Osteocyte (in vitro differentiated cells): ENCODE results near the gene MYH14. TPM values are rescaled to one million over a fixed set of nuclear protein-coding genes. Genes with fewer than 3 reads are reported as not detected.
"Not testable (repeated sequence)": the region's sequence is repeated elsewhere in the genome, so short reads cannot be mapped to it uniquely, and the experiment has no call there.

Experiments
- DNase-seq: peaks from one replicate; pipeline ENCODE4 v3.0.0; 2021; ENCODE audit warnings: mixed read lengths; ENCODE audit not compliant: unreplicated experiment; ENCODE audit errors: extremely low spot score
- H3K27ac Mint-ChIP-seq: one replicate; pipeline ENCODE4 v1.8.0; 2021; ENCODE audit warnings: mild to moderate bottlenecking, mixed read lengths; ENCODE audit not compliant: unreplicated experiment
- H3K27me3 Mint-ChIP-seq: one replicate; pipeline ENCODE4 v1.8.0; 2021; ENCODE audit warnings: mixed read lengths; ENCODE audit not compliant: unreplicated experiment
- H3K36me3 Mint-ChIP-seq: one replicate; pipeline ENCODE4 v1.8.0; 2021; ENCODE audit warnings: mixed read lengths; ENCODE audit not compliant: unreplicated experiment
- H3K4me1 Mint-ChIP-seq: one replicate; pipeline ENCODE4 v1.8.0; 2021; ENCODE audit warnings: mixed read lengths; ENCODE audit not compliant: unreplicated experiment
- H3K4me3 Mint-ChIP-seq: one replicate; pipeline ENCODE4 v1.8.0; 2021; ENCODE audit warnings: mild to moderate bottlenecking, moderate library complexity, mixed read lengths; ENCODE audit not compliant: unreplicated experiment
- H3K9me3 Mint-ChIP-seq: one replicate; pipeline ENCODE4 v1.8.0; 2021; ENCODE audit warnings: mixed read lengths; ENCODE audit not compliant: unreplicated experiment
- total RNA-seq: library from RNA; stranded (reverse); gene quantifications from 2 replicates; pipeline ENCODE4 v1.2.1, GENCODE V29; 2021
- TF ChIP-seq, protein P1 (sequence below): fragments of 200-600 bp; sonication (generic); IDR thresholded peaks from 2 replicates; pipeline ENCODE4 v1.5.0; 2021; ENCODE audit warnings: antibody characterized with exemption, mild to moderate bottlenecking, moderate library complexity

The MYH14 gene
- total RNA-seq, 1 donor from 2014 or later, result not detected

GRCh38 chr19:50344661-50345318 is 141.4 kb downstream of the MYH14 start:
- DNase-seq, result no peak

DNA sequence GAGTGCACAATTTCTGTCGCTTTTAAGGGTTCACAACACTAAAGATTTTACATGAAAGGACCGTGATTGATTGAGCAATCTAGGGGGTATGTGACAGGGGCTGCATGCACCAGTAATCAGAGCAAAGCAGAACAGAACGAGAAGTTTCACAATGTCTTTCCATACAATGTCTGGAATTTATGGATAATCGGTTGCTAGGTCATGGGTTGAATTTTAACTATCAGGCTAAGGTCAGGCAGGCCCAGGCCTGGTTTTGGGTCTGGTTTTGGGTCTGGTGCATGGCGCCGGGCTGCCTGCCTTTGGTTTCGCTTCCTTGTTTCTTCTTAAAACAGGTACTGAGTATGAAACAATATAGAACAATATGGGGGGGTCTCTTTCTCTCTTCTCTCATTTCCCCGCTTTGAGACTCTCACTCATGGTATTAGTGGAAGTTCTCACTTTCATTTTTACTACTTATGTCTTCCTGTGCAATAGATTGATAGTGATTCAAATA is 143.7 kb downstream of the MYH14 start:
- H3K9me3 Mint-ChIP-seq, H3K4me3 Mint-ChIP-seq, DNase-seq, H3K4me1 Mint-ChIP-seq, H3K27me3 Mint-ChIP-seq, H3K36me3 Mint-ChIP-seq, H3K27ac Mint-ChIP-seq: not testable (repeated sequence)

More at GRCh38 chr19:50344661-50345318, 141.4 kb downstream of the MYH14 start:
- no peaks in the 10 kb centered on the region for H3K27me3 Mint-ChIP-seq
- H3K4me3 Mint-ChIP-seq, result no peak overlapping the region
- peaks cover 11% of the 10 kb centered on the region for H3K9me3 Mint-ChIP-seq
- no peaks in the 10 kb centered on the region for H3K4me1 Mint-ChIP-seq
- H3K36me3 Mint-ChIP-seq, result no peaks in the 10 kb centered on the region
- TF ChIP-seq, protein P1, sequence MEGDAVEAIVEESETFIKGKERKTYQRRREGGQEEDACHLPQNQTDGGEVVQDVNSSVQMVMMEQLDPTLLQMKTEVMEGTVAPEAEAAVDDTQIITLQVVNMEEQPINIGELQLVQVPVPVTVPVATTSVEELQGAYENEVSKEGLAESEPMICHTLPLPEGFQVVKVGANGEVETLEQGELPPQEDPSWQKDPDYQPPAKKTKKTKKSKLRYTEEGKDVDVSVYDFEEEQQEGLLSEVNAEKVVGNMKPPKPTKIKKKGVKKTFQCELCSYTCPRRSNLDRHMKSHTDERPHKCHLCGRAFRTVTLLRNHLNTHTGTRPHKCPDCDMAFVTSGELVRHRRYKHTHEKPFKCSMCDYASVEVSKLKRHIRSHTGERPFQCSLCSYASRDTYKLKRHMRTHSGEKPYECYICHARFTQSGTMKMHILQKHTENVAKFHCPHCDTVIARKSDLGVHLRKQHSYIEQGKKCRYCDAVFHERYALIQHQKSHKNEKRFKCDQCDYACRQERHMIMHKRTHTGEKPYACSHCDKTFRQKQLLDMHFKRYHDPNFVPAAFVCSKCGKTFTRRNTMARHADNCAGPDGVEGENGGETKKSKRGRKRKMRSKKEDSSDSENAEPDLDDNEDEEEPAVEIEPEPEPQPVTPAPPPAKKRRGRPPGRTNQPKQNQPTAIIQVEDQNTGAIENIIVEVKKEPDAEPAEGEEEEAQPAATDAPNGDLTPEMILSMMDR, result no peak
- no peak overlapping the region for H3K27ac Mint-ChIP-seq

DNA sequence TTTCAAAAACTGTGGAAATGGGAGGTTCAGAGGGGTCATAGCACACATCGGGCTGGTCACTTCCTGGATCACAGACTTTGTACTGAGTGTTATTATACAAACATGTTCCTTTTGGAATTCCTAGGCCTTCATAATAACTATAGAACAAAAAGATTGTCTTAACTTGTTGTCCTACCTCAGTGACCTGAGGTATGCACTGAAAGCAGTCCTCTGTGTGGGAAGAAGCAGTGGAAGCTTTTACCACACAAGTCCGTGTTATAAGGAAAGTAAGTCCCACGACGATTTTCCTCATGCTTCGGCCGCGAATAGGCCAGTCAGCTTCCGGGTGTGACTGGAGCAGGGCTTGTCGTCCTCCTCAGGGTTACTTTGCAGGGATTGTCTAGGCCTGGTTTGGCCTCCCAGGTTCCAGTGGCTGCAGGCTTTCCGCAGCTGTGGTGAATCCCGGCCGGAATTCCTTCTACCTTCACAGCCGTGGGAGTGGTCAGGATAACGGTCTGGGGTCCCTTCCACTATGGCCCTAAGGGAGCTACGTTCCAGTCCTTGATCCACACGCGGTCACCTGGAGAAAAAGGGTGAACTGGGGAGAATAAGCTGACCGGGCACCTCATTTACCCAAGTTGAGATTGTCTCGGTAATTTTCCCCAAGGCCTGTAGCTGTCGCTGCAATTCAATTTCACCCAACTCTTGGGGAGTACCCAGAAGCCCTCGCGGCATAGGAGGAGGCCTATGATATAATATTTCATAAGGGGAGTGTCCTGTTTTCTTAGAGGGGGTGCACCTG is 146.0 kb downstream of the MYH14 start:
- TF ChIP-seq, protein P1, result no peak
- Mint-ChIP-seq H3K27ac (no peak overlapping the region), H3K36me3 (no peaks in the 10 kb centered on the region), H3K4me1 (no peaks in the 10 kb centered on the region), H3K4me3 (no peak overlapping the region), H3K9me3 (peaks cover 4% of the 10 kb centered on the region), H3K27me3 (no peaks in the 10 kb centered on the region)
- no peak for DNase-seq

- Mint-ChIP-seq H3K4me1 (no peaks in the 10 kb centered on the region), H3K36me3 (no peaks in the 10 kb centered on the region), H3K27ac (no peak overlapping the region), H3K4me3 (no peak overlapping the region), H3K27me3 (no peaks in the 10 kb centered on the region), H3K9me3 (no peaks in the 10 kb centered on the region)
- DNase-seq, result no peak
- TF ChIP-seq, protein P1, result no peak
Observed at GRCh38 chr19:50352242-50352641, 148.8 kb downstream of the MYH14 start.

- H3K27ac Mint-ChIP-seq, H3K27me3 Mint-ChIP-seq, H3K9me3 Mint-ChIP-seq, DNase-seq, H3K4me3 Mint-ChIP-seq, H3K36me3 Mint-ChIP-seq, H3K4me1 Mint-ChIP-seq: not testable (repeated sequence)
Observed at GRCh38 chr19:50353487-50353880, 150.1 kb downstream of the MYH14 start.

- Mint-ChIP-seq H3K4me1 (no peaks in the 10 kb centered on the region), H3K36me3 (no peaks in the 10 kb centered on the region), H3K27me3 (no peaks in the 10 kb centered on the region), H3K27ac (no peak overlapping the region), H3K4me3 (no peak overlapping the region), H3K9me3 (no peaks in the 10 kb centered on the region)
- no peak for DNase-seq
- TF ChIP-seq, protein P1, result no peak
Observed at GRCh38 chr19:50356691-50357177, 153.3 kb downstream of the MYH14 start.
